NCI-H1092 treated with DMSO at 0.1 percent for 48 hours (cell line): ENCODE results near the gene GLDN.

ENCODE experiments used
- DNase-seq: peaks from one replicate; lab custom pipeline; 2025; lab: John Stamatoyannopoulos, UW

The GLDN gene

GRCh38 chr15:51322621-51323296, 18.7 kb upstream of the GLDN start:
- DNase-seq, result no peak

- DNase-seq, result no peak
Observed at GRCh38 chr15:51323749-51324148, 17.7 kb upstream of the GLDN start.

- DNase-seq, result no peak
Observed at GRCh38 chr15:51325167-51325566, 16.3 kb upstream of the GLDN start.

GRCh38 chr15:51327081-51327480, 14.4 kb upstream of the GLDN start:
- DNase-seq, result no peak

GRCh38 chr15:51328926-51329325, 12.5 kb upstream of the GLDN start:
- DNase-seq, result no peak

- no peak for DNase-seq
Observed at GRCh38 chr15:51331141-51331540, 10.3 kb upstream of the GLDN start.

- no peak for DNase-seq
Observed at GRCh38 chr15:51332206-51333147, 9.0 kb upstream of the GLDN start.

- DNase-seq, result no peak
Observed at GRCh38 chr15:51333571-51333970, 7.9 kb upstream of the GLDN start.

GRCh38 chr15:51334011-51334451, 7.4 kb upstream of the GLDN start:
- DNase-seq, result no peak

- DNase-seq, result no peak
Observed at GRCh38 chr15:51335087-51335486, 6.4 kb upstream of the GLDN start.

- no peak for DNase-seq
Observed at GRCh38 chr15:51335538-51336410, 5.7 kb upstream of the GLDN start.

- DNase-seq, result no peak
Observed at GRCh38 chr15:51338496-51338895, 3.0 kb upstream of the GLDN start, which contains the start of gene CYP19A1. Gene CYP19A1 (minus strand): TSS chr15:51338596. CDS start chr15:51242912, 95,684 bp downstream.

GRCh38 chr15:51342227-51342999, 958 bp downstream of the GLDN start:
- no peak for DNase-seq

- no peak for DNase-seq
Observed at GRCh38 chr15:51343466-51343865, 2.0 kb downstream of the GLDN start.

GRCh38 chr15:51346136-51346535, 4.7 kb downstream of the GLDN start:
- no peak for DNase-seq

GRCh38 chr15:51348688-51349087, 7.2 kb downstream of the GLDN start:
- no peak for DNase-seq

- no peak for DNase-seq
Observed at GRCh38 chr15:51349156-51349844, 7.8 kb downstream of the GLDN start.

- DNase-seq, result no peak
Observed at GRCh38 chr15:51350723-51351122, 9.3 kb downstream of the GLDN start.

GRCh38 chr15:51353976-51354375, 12.5 kb downstream of the GLDN start:
- no peak for DNase-seq

GRCh38 chr15:51355096-51355495, 13.6 kb downstream of the GLDN start:
- no peak for DNase-seq

- DNase-seq, result no peak
Observed at GRCh38 chr15:51356147-51356546, 14.7 kb downstream of the GLDN start.
